Endothelial cell of umbilical vein (primary cell): Measurements from ENCODE around the gene HMGB3. TPM values are rescaled to one million over a fixed set of nuclear protein-coding genes. Genes with fewer than 3 reads are reported as not detected.

Experiments
- BruUV-seq: library from RNA; stranded (reverse); fragments of 400-500 nt; replicated peaks from 2 replicates; lab custom pipeline; 2021; lab: Mats Ljungman, UMichigan
- CTCF ChIA-PET: fragments of 300-600, 350-600 bp; sonication (Branson Sonifier 250); formaldehyde crosslinking; loops from one replicate; lab custom pipeline; 2021; ENCODE audit warnings: antibody characterized with exemption, inconsistent platforms; lab: Charles Lee
- POLR2A ChIA-PET: fragments of 300-600, 350-600 bp; sonication (Branson Sonifier 250); formaldehyde crosslinking; loops from one replicate; lab custom pipeline; 2021; ENCODE audit warnings: antibody characterized with exemption, inconsistent platforms; lab: Charles Lee
- DNase-seq: peaks from one replicate; pipeline ENCODE4 v3.0.0-alpha.2; 2011; ENCODE audit warnings: low read depth, low spot score
- FAIRE-seq: peaks from 2 replicates; lab custom pipeline; 2011; peaks lifted over from hg19 to GRCh38; lab: Jason Lieb, UNC
- H2AFZ ChIP-seq: 2 replicates; pipeline ENCODE4 v1.6.0; 2012; ENCODE audit warnings: low read depth, low read length, control low read depth, inconsistent platforms
- H3K27ac ChIP-seq: 2 replicates; pipeline ENCODE4 v1.5.1; 2011; ENCODE audit warnings: low read depth, mild to moderate bottlenecking, control low read depth, low read length, moderate library complexity; ENCODE audit not compliant: insufficient read depth
- H3K27me3 ChIP-seq, 2 experiments: 2 replicates each; pipeline versions ENCODE4 v1.6.0 to v1.6.1; 2011; ENCODE audit warnings: low read length in 2 of 2, mixed read lengths in 1 of 2; ENCODE audit not compliant: control insufficient read depth in 2 of 2, insufficient read depth in 2 of 2
- H3K36me3 ChIP-seq, 2 experiments: 2 replicates in 1 of 2; 3 replicates in 1 of 2; pipeline ENCODE4 v1.5.1; 2011; ENCODE audit warnings: low read length in 2 of 2, mild to moderate bottlenecking in 1 of 2, moderate library complexity in 1 of 2; ENCODE audit not compliant: control insufficient read depth in 2 of 2, insufficient read depth in 2 of 2; ENCODE audit errors: extremely low read depth in 1 of 2
- H3K4me1 ChIP-seq: 3 replicates; pipeline ENCODE4 v1.5.1; 2011; ENCODE audit warnings: mild to moderate bottlenecking, low read length; ENCODE audit not compliant: control insufficient read depth, insufficient read depth; ENCODE audit errors: extremely low read depth
- H3K4me2 ChIP-seq: 2 replicates; pipeline ENCODE4 v1.6.1; 2011; ENCODE audit warnings: low read length, control low read depth, mixed read lengths; ENCODE audit not compliant: insufficient read depth
- H3K4me3 ChIP-seq, 3 experiments: fragments of 200-600 bp in 1 of 3; sonication (generic), shearing (Covaris generic) in 1 of 3; replicated peaks in 1 of 3; 2 replicates each; pipeline ENCODE4 v1.5.1; 2011 to 2016; ENCODE audit warnings: control low read depth in 3 of 3, low read length in 3 of 3, mild to moderate bottlenecking in 2 of 3, inconsistent platforms in 1 of 3, low read depth in 1 of 3, moderate library complexity in 1 of 3; ENCODE audit not compliant: insufficient read depth in 1 of 3
- H3K79me2 ChIP-seq: 2 replicates; pipeline ENCODE4 v1.6.0; 2012; ENCODE audit warnings: low read length, inconsistent platforms; ENCODE audit not compliant: control insufficient read depth, insufficient read depth
- H3K9ac ChIP-seq: replicated peaks from 2 replicates; pipeline ENCODE3; 2011; ENCODE audit warnings: low read length, control low read depth; ENCODE audit not compliant: insufficient read depth; ENCODE audit errors: extremely low read depth
- H3K9me1 ChIP-seq: replicated peaks from 3 replicates; pipeline ENCODE4 v1.6.0; 2011; ENCODE audit warnings: mild to moderate bottlenecking, low read length; ENCODE audit not compliant: control insufficient read depth, insufficient read depth; ENCODE audit errors: extremely low read depth
- H3K9me3 ChIP-seq: replicated peaks from 2 replicates; pipeline ENCODE4 v1.5.1; 2012; ENCODE audit warnings: low read length, inconsistent platforms; ENCODE audit not compliant: control insufficient read depth, insufficient read depth
- H4K20me1 ChIP-seq: replicated peaks from 2 replicates; pipeline ENCODE3; 2011; ENCODE audit warnings: mild to moderate bottlenecking, low read length; ENCODE audit not compliant: control insufficient read depth, insufficient read depth; ENCODE audit errors: extremely low read depth
- MYC ChIP-seq: IDR thresholded peaks from one replicate; pipeline ENCODE4 v1.6.1; 2011; ENCODE audit warnings: mild to moderate bottlenecking, low read depth, low read length
- dilution Hi-C: fragments of 300-500 bp; cut with MboI; formaldehyde crosslinking; loops from one replicate; pipeline ENCODE4 v1.15.0; 2019; ENCODE audit warnings: low sequenced_read_pairs; ENCODE audit not compliant: extremely low pct_ligation_motif_present
- intact Hi-C: fragments of 100-400 bp; cut with micrococcal nuclease; formaldehyde crosslinking; loops from one replicate; pipeline ENCODE4 v1.10.0; 2022
- polyA plus RNA-seq, 4 experiments: library from polyadenylated mRNA; depleted of rRNA in 3 of 4; stranded (reverse) in 3 of 4; unstranded in 1 of 4; fragments of >200 nt; gene quantifications; 2 replicates each; pipeline versions ENCODE4 v1.2.1 to v1.2.3, GENCODE V29; 2011 to 2012; ENCODE audit warnings: missing spikeins in 1 of 4
- total RNA-seq: library from RNA; stranded (reverse); gene quantifications from 2 replicates; pipeline ENCODE4 v1.2.3, GENCODE V29; 2021
- TF ChIP-seq, protein P1 (sequence below): IDR thresholded peaks from 2 replicates; pipeline ENCODE4 v1.6.1; 2011; ENCODE audit not compliant: insufficient read depth, insufficient read length
- TF ChIP-seq, protein P2 (sequence below), 2 donors: IDR thresholded peaks; 1 replicate in 1 of 2; 2 replicates in 1 of 2; pipeline ENCODE4 v1.5.1; 2011; ENCODE audit warnings: low read length in 2 of 2, mild to moderate bottlenecking in 2 of 2, moderate library complexity in 2 of 2, control low read depth in 1 of 2, inconsistent platforms in 1 of 2, low read depth in 1 of 2; ENCODE audit not compliant: insufficient read depth in 1 of 2; ENCODE audit errors: extremely low read depth in 1 of 2

HMGB3 gene
- total and polyA plus RNA-seq, 2 donors (not counting 3 experiments of a cell fraction or from before 2014, with no cell fraction given): 13.7 to 124 TPM

DNA sequence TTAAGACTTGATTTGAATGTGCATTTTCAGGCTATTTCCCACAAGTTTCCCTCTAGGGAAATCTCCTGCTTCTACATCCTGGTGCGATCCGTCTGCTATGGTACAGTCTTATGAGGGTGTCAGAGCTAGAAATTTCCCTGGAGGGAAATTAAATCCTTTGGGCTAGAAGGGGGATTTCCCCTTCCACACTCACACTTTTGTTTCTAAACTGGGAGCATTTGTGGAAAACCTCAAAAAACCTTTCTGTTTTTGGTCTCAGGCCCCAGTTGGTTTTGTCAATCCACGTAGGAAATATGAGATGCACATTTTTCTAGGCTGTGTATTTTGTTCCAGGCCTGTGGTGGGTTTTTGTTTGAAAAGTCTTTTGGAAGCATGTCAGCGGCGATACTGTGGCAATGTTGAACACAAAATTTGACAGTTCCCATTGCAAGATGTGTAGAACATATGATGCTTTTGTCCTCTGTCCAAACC, 17.8 kb downstream of the HMGB3 start:
- no peaks in the 10 kb centered on the region for H4K20me1 ChIP-seq
- ChIA-PET POLR2A (no interaction called here), CTCF (no interaction called here)
- TF ChIP-seq, protein P1, sequence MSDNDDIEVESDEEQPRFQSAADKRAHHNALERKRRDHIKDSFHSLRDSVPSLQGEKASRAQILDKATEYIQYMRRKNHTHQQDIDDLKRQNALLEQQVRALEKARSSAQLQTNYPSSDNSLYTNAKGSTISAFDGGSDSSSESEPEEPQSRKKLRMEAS: no peak
- dilution Hi-C loops: no loop called here
- no peaks in the 10 kb centered on the region for H3K9me1 ChIP-seq
- no peak overlapping the region for H3K4me3 ChIP-seq
- H3K27ac ChIP-seq: no peak overlapping the region
- no peaks in the 10 kb centered on the region for H3K27me3 ChIP-seq
- no peaks in the 10 kb centered on the region for H3K36me3 ChIP-seq
- DNase-seq (no peak), FAIRE-seq (no peak)
- no peak overlapping the region for H3K4me2 ChIP-seq
- no peak overlapping the region for H2AFZ ChIP-seq
- intact Hi-C loops: no loop called here
- no peaks in the 10 kb centered on the region for H3K79me2 ChIP-seq
- BruUV-seq: no TSS peak
- H3K9me3 ChIP-seq: no peaks in the 10 kb centered on the region
- H3K9ac ChIP-seq: no peak overlapping the region
- H3K4me1 ChIP-seq: no peaks in the 10 kb centered on the region

DNA sequence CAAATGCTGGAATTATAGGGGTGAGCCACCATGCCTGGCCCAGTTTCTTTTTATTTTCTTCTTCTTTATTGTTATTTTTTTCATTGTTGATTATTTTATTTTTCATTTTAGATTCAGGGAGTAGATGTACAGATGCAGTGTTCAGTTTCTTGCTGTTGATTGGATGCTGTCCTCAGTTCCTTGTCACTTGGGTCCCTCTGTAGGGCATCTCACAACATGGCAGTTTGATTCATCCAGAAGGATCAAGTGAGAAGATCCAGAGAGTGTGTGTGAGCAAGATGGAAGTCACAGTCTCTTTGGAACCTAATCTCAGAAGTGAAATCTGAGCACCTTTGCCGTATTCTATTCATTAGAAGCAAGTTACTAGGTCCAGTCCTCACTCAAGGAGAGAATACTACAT, 20.9 kb downstream of the HMGB3 start:
- dilution Hi-C loops (no loop called here), intact Hi-C loops (no loop called here)
- DNase-seq (no peak), FAIRE-seq (peak; percentile 42)
- TF ChIP-seq, protein P2, sequence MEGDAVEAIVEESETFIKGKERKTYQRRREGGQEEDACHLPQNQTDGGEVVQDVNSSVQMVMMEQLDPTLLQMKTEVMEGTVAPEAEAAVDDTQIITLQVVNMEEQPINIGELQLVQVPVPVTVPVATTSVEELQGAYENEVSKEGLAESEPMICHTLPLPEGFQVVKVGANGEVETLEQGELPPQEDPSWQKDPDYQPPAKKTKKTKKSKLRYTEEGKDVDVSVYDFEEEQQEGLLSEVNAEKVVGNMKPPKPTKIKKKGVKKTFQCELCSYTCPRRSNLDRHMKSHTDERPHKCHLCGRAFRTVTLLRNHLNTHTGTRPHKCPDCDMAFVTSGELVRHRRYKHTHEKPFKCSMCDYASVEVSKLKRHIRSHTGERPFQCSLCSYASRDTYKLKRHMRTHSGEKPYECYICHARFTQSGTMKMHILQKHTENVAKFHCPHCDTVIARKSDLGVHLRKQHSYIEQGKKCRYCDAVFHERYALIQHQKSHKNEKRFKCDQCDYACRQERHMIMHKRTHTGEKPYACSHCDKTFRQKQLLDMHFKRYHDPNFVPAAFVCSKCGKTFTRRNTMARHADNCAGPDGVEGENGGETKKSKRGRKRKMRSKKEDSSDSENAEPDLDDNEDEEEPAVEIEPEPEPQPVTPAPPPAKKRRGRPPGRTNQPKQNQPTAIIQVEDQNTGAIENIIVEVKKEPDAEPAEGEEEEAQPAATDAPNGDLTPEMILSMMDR (IDR thresholded peaks at IDR 0.05; ENCODE audit: extremely low read depth in 1 of 2, insufficient read depth in 1 of 2, low read depth in 1 of 2, low read length in 2 of 2): peak in 1 of 2 donors; percentile 12
- no peak for TF ChIP-seq MYC
- no peaks in the 10 kb centered on the region for H3K4me1 ChIP-seq
- no peak overlapping the region for H3K9ac ChIP-seq
- no peaks in the 10 kb centered on the region for H3K9me3 ChIP-seq
- no peaks in the 10 kb centered on the region for H3K36me3 ChIP-seq
- no peaks in the 10 kb centered on the region for H3K9me1 ChIP-seq
- ChIA-PET CTCF (interaction anchor here (3.4 kb wide), 1 partner anchor 232 kb away, joined by 28 read pairs; no protein-coding TSS in a partner anchor), POLR2A (no interaction called here)
- H4K20me1 ChIP-seq: no peaks in the 10 kb centered on the region
- no peak overlapping the region for H2AFZ ChIP-seq
- no TSS peak for BruUV-seq
- H3K4me3 ChIP-seq: no peak overlapping the region
- H3K79me2 ChIP-seq: no peaks in the 10 kb centered on the region
- no peaks in the 10 kb centered on the region for H3K27me3 ChIP-seq
- no peak overlapping the region for H3K27ac ChIP-seq
- no peak overlapping the region for H3K4me2 ChIP-seq
